ENCODE results near the gene CSMD2. TPM values are rescaled to one million over a fixed set of nuclear protein-coding genes. Genes with fewer than 3 reads are reported as not detected.
"Not testable (repeated sequence)": the region's sequence is repeated elsewhere in the genome, so short reads cannot be mapped to it uniquely, and the experiment has no call there.

The CSMD2 gene
- polyA plus RNA-seq, 2 donors, result 0.02 to 0.08 TPM

GRCh38 chr1:34087986-34088385 is 77.0 kb downstream of the CSMD2 start:
- Histone ChIP-seq H3K4me1 (ENCODE audit: control insufficient read depth in 2 of 2, insufficient read depth in 2 of 2, low read length in 1 of 2) (no peaks in the 10 kb centered on the region), H3K27me3 (ENCODE audit: control insufficient read depth in 1 of 2, insufficient read depth in 2 of 2, low read length in 2 of 2) (no peaks in the 10 kb centered on the region), H3K36me3 (ENCODE audit: control insufficient read depth in 2 of 2, insufficient read depth in 2 of 2, low read length in 1 of 2) (no peaks in the 10 kb centered on the region), H3K9me3 (ENCODE audit: control insufficient read depth in 2 of 2, insufficient read depth in 1 of 2, low read depth in 1 of 2, low read length in 1 of 2) (peaks cover 0 to 2% of the 10 kb centered on the region in 2 donors), H3K27ac (ENCODE audit: low read depth in 2 of 2, low read length in 1 of 2) (no peak overlapping the region), H3K4me3 (ENCODE audit: low read depth in 1 of 2, low read length in 2 of 2) (no peak overlapping the region)
- WGBS, 2 donors, result 29 to 38% methylated on average over 5 of the region's 5 CpGs

GRCh38 chr1:34086561-34086960 is 78.5 kb downstream of the CSMD2 start:
- peaks cover 0 to 2% of the 10 kb centered on the region in 2 donors for H3K9me3 ChIP-seq (ENCODE audit: control insufficient read depth in 2 of 2, insufficient read depth in 1 of 2, low read depth in 1 of 2, low read length in 1 of 2)
- no peaks in the 10 kb centered on the region for H3K27me3 ChIP-seq (ENCODE audit: control insufficient read depth in 1 of 2, insufficient read depth in 2 of 2, low read length in 2 of 2)
- no peak overlapping the region for H3K4me3 ChIP-seq (ENCODE audit: low read depth in 1 of 2, low read length in 2 of 2)
- no peak overlapping the region for H3K27ac ChIP-seq (ENCODE audit: low read depth in 2 of 2, low read length in 1 of 2)
- no peaks in the 10 kb centered on the region for H3K4me1 ChIP-seq (ENCODE audit: control insufficient read depth in 2 of 2, insufficient read depth in 2 of 2, low read length in 1 of 2)
- WGBS, 2 donors, result 66 to 71% methylated on average over 1 of the region's 1 CpG
- no peaks in the 10 kb centered on the region for H3K36me3 ChIP-seq (ENCODE audit: control insufficient read depth in 2 of 2, insufficient read depth in 2 of 2, low read length in 1 of 2)

- Histone ChIP-seq H3K9me3 (ENCODE audit: control insufficient read depth in 2 of 2, insufficient read depth in 1 of 2, low read depth in 1 of 2, low read length in 1 of 2) (peaks cover 0 to 2% of the 10 kb centered on the region in 2 donors), H3K4me3 (ENCODE audit: low read depth in 1 of 2, low read length in 2 of 2) (no peak overlapping the region), H3K4me1 (ENCODE audit: control insufficient read depth in 2 of 2, insufficient read depth in 2 of 2, low read length in 1 of 2) (no peaks in the 10 kb centered on the region), H3K27me3 (ENCODE audit: control insufficient read depth in 1 of 2, insufficient read depth in 2 of 2, low read length in 2 of 2) (no peaks in the 10 kb centered on the region), H3K27ac (ENCODE audit: low read depth in 2 of 2, low read length in 1 of 2) (no peak overlapping the region), H3K36me3 (ENCODE audit: control insufficient read depth in 2 of 2, insufficient read depth in 2 of 2, low read length in 1 of 2) (no peaks in the 10 kb centered on the region)
- WGBS, 2 donors, result 60 to 75% methylated on average over 2 of the region's 2 CpGs
Measured at GRCh38 chr1:34083974-34084373, 81.1 kb downstream of the CSMD2 start.

- H3K4me3 ChIP-seq (ENCODE audit: low read depth in 1 of 2, low read length in 2 of 2); H3K4me1 ChIP-seq (ENCODE audit: control insufficient read depth in 2 of 2, insufficient read depth in 2 of 2, low read length in 1 of 2); H3K27me3 ChIP-seq (ENCODE audit: control insufficient read depth in 1 of 2, insufficient read depth in 2 of 2, low read length in 2 of 2); H3K9me3 ChIP-seq (ENCODE audit: control insufficient read depth in 2 of 2, insufficient read depth in 1 of 2, low read depth in 1 of 2, low read length in 1 of 2); H3K36me3 ChIP-seq (ENCODE audit: control insufficient read depth in 2 of 2, insufficient read depth in 2 of 2, low read length in 1 of 2); H3K27ac ChIP-seq (ENCODE audit: low read depth in 2 of 2, low read length in 1 of 2): not testable (repeated sequence)
- 93 to 97% methylated on average over 27 to 43 of the region's 43 CpGs for WGBS, 2 donors
Measured at GRCh38 chr1:34082085-34082670, 82.9 kb downstream of the CSMD2 start.

- WGBS, 2 donors, result 91 to 92% methylated on average over 4 of the region's 4 CpGs
- no peaks in the 10 kb centered on the region for H3K27me3 ChIP-seq (ENCODE audit: control insufficient read depth in 1 of 2, insufficient read depth in 2 of 2, low read length in 2 of 2)
- no peak overlapping the region for H3K27ac ChIP-seq (ENCODE audit: low read depth in 2 of 2, low read length in 1 of 2)
- H3K4me3 ChIP-seq (ENCODE audit: low read depth in 1 of 2, low read length in 2 of 2), result no peak overlapping the region
- no peaks in the 10 kb centered on the region for H3K9me3 ChIP-seq (ENCODE audit: control insufficient read depth in 2 of 2, insufficient read depth in 1 of 2, low read depth in 1 of 2, low read length in 1 of 2)
- H3K36me3 ChIP-seq (ENCODE audit: control insufficient read depth in 2 of 2, insufficient read depth in 2 of 2, low read length in 1 of 2), result no peaks in the 10 kb centered on the region
- H3K4me1 ChIP-seq (ENCODE audit: control insufficient read depth in 2 of 2, insufficient read depth in 2 of 2, low read length in 1 of 2), result no peaks in the 10 kb centered on the region
Measured at GRCh38 chr1:34078383-34078782, 86.6 kb downstream of the CSMD2 start.

- H3K4me3 ChIP-seq (ENCODE audit: low read depth in 1 of 2, low read length in 2 of 2), result no peak overlapping the region
- no peaks in the 10 kb centered on the region for H3K27me3 ChIP-seq (ENCODE audit: control insufficient read depth in 1 of 2, insufficient read depth in 2 of 2, low read length in 2 of 2)
- 78 to 82% methylated on average over 7 of the region's 7 CpGs for WGBS, 2 donors
- no peak overlapping the region for H3K27ac ChIP-seq (ENCODE audit: low read depth in 2 of 2, low read length in 1 of 2)
- no peaks in the 10 kb centered on the region for H3K36me3 ChIP-seq (ENCODE audit: control insufficient read depth in 2 of 2, insufficient read depth in 2 of 2, low read length in 1 of 2)
- H3K9me3 ChIP-seq (ENCODE audit: control insufficient read depth in 2 of 2, insufficient read depth in 1 of 2, low read depth in 1 of 2, low read length in 1 of 2), result no peaks in the 10 kb centered on the region
- H3K4me1 ChIP-seq (ENCODE audit: control insufficient read depth in 2 of 2, insufficient read depth in 2 of 2, low read length in 1 of 2), result no peaks in the 10 kb centered on the region
Measured at GRCh38 chr1:34075576-34075975, 89.5 kb downstream of the CSMD2 start.

- no peaks in the 10 kb centered on the region for H3K9me3 ChIP-seq (ENCODE audit: control insufficient read depth in 2 of 2, insufficient read depth in 1 of 2, low read depth in 1 of 2, low read length in 1 of 2)
- H3K27me3 ChIP-seq (ENCODE audit: control insufficient read depth in 1 of 2, insufficient read depth in 2 of 2, low read length in 2 of 2), result no peaks in the 10 kb centered on the region
- no peaks in the 10 kb centered on the region for H3K4me1 ChIP-seq (ENCODE audit: control insufficient read depth in 2 of 2, insufficient read depth in 2 of 2, low read length in 1 of 2)
- 43 to 63% methylated on average over 3 of the region's 3 CpGs for WGBS, 2 donors
- H3K4me3 ChIP-seq (ENCODE audit: low read depth in 1 of 2, low read length in 2 of 2), result no peak overlapping the region
- no peaks in the 10 kb centered on the region for H3K36me3 ChIP-seq (ENCODE audit: control insufficient read depth in 2 of 2, insufficient read depth in 2 of 2, low read length in 1 of 2)
- H3K27ac ChIP-seq (ENCODE audit: low read depth in 2 of 2, low read length in 1 of 2), result no peak overlapping the region
Measured at GRCh38 chr1:34073028-34073695, 91.9 kb downstream of the CSMD2 start.

- Histone ChIP-seq H3K27me3 (ENCODE audit: control insufficient read depth in 1 of 2, insufficient read depth in 2 of 2, low read length in 2 of 2) (no peaks in the 10 kb centered on the region), H3K27ac (ENCODE audit: low read depth in 2 of 2, low read length in 1 of 2) (no peak overlapping the region), H3K36me3 (ENCODE audit: control insufficient read depth in 2 of 2, insufficient read depth in 2 of 2, low read length in 1 of 2) (no peaks in the 10 kb centered on the region), H3K4me1 (ENCODE audit: control insufficient read depth in 2 of 2, insufficient read depth in 2 of 2, low read length in 1 of 2) (no peaks in the 10 kb centered on the region), H3K4me3 (ENCODE audit: low read depth in 1 of 2, low read length in 2 of 2) (no peak overlapping the region), H3K9me3 (ENCODE audit: control insufficient read depth in 2 of 2, insufficient read depth in 1 of 2, low read depth in 1 of 2, low read length in 1 of 2) (no peaks in the 10 kb centered on the region)
- 59 to 65% methylated on average over 5 of the region's 5 CpGs for WGBS, 2 donors
Measured at GRCh38 chr1:34070201-34070836, 94.7 kb downstream of the CSMD2 start.

- no peak overlapping the region for H3K27ac ChIP-seq (ENCODE audit: low read depth in 2 of 2, low read length in 1 of 2)
- H3K4me1 ChIP-seq (ENCODE audit: control insufficient read depth in 2 of 2, insufficient read depth in 2 of 2, low read length in 1 of 2), result no peaks in the 10 kb centered on the region
- H3K36me3 ChIP-seq (ENCODE audit: control insufficient read depth in 2 of 2, insufficient read depth in 2 of 2, low read length in 1 of 2), result no peaks in the 10 kb centered on the region
- WGBS, 2 donors, result 69 to 75% methylated on average over 5 of the region's 5 CpGs
- no peaks in the 10 kb centered on the region for H3K9me3 ChIP-seq (ENCODE audit: control insufficient read depth in 2 of 2, insufficient read depth in 1 of 2, low read depth in 1 of 2, low read length in 1 of 2)
- no peak overlapping the region for H3K4me3 ChIP-seq (ENCODE audit: low read depth in 1 of 2, low read length in 2 of 2)
- H3K27me3 ChIP-seq (ENCODE audit: control insufficient read depth in 1 of 2, insufficient read depth in 2 of 2, low read length in 2 of 2), result no peaks in the 10 kb centered on the region
Measured at GRCh38 chr1:34066981-34067603, 97.9 kb downstream of the CSMD2 start.
